Peyer's patch (tissue), 4 donors: ENCODE measurements around the gene ITGA11.

Experiments
- POLR2A ChIP-seq, 2 donors: fragments of 450-650 bp; IDR thresholded peaks; one replicate each; pipeline ENCODE4 v1.5.1; 2017; ENCODE audit warnings: antibody characterized with exemption in 2 of 2, mild to moderate bottlenecking in 2 of 2, moderate library complexity in 2 of 2
- TF ChIP-seq, protein P1 (sequence below), 6 experiments: fragments of 450-650 bp in 4 of 6; fragments of 200-600 bp in 2 of 6; sonication (generic) in 1 of 6; IDR thresholded peaks; one replicate each; pipeline ENCODE4 v1.5.1; 2017 to 2019; ENCODE audit warnings: antibody characterized with exemption in 6 of 6, mild to moderate bottlenecking in 3 of 6, moderate library complexity in 1 of 6

DNA sequence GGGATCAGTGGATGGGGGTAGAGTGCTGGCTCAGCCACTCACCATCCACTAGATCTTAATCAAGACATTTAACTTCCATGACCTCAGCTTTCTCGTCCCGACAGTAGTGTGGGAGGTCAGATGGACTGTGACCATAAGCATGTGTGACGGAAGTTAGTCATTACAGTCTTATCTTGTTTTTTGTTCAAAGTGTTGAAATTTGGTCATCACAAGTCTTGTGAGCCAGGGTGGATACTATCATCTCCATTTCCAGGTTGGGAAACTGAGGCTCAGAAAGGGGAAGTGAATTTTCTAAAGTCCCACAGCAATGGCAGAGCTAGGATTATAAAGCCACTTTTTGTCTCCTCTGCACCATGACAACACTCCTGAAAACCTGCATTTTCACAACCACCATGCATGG, 32.0 kb upstream of the ITGA11 start:
- TF ChIP-seq POLR2A (IDR thresholded peaks at IDR 0.05) = no peak
- TF ChIP-seq, protein P1, sequence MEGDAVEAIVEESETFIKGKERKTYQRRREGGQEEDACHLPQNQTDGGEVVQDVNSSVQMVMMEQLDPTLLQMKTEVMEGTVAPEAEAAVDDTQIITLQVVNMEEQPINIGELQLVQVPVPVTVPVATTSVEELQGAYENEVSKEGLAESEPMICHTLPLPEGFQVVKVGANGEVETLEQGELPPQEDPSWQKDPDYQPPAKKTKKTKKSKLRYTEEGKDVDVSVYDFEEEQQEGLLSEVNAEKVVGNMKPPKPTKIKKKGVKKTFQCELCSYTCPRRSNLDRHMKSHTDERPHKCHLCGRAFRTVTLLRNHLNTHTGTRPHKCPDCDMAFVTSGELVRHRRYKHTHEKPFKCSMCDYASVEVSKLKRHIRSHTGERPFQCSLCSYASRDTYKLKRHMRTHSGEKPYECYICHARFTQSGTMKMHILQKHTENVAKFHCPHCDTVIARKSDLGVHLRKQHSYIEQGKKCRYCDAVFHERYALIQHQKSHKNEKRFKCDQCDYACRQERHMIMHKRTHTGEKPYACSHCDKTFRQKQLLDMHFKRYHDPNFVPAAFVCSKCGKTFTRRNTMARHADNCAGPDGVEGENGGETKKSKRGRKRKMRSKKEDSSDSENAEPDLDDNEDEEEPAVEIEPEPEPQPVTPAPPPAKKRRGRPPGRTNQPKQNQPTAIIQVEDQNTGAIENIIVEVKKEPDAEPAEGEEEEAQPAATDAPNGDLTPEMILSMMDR (IDR thresholded peaks at IDR 0.05) = no peak
